Ureter (tissue), 1 donor: ENCODE results near the gene SHC3. TPM values are rescaled to one million over a fixed set of nuclear protein-coding genes. Genes with fewer than 3 reads are reported as not detected.

Experiments
- DNase-seq: peaks from one replicate; pipeline ENCODE4 v3.0.0-alpha.2; 2020; ENCODE audit warnings: low spot score
- total RNA-seq: library from RNA; stranded (reverse); gene quantifications from one replicate; pipeline ENCODE4 v1.2.4, GENCODE V29; 2023
- donor health status: DM: yes; HTN: yes; CAD: no.

Gene SHC3
- total RNA-seq, 1 donor from 2014 or later = 4.7 TPM

GRCh38 chr9:89106224-89106851 lies 72.3 kb downstream of the SHC3 start:
- DNase-seq = no peak

GRCh38 chr9:89104821-89105220 lies 73.8 kb downstream of the SHC3 start:
- no peak for DNase-seq

GRCh38 chr9:89097219-89097618 lies 81.4 kb downstream of the SHC3 start:
- no peak for DNase-seq

GRCh38 chr9:89096807-89097206 lies 81.8 kb downstream of the SHC3 start:
- no peak for DNase-seq

GRCh38 chr9:89095761-89096528 lies 82.7 kb downstream of the SHC3 start:
- no peak for DNase-seq

- DNase-seq = no peak
Measured at GRCh38 chr9:89093201-89093975, 85.2 kb downstream of the SHC3 start.

GRCh38 chr9:89089176-89089575 lies 89.4 kb downstream of the SHC3 start:
- no peak for DNase-seq

- DNase-seq = no peak
Measured at GRCh38 chr9:89083626-89084025, 95.0 kb downstream of the SHC3 start.

- DNase-seq = peak; percentile 59
Measured at GRCh38 chr9:89080193-89080592, 98.4 kb downstream of the SHC3 start.

- no peak for DNase-seq
Measured at GRCh38 chr9:89079391-89079790, 99.2 kb downstream of the SHC3 start.

GRCh38 chr9:89078860-89079259 lies 99.8 kb downstream of the SHC3 start:
- no peak for DNase-seq

- DNase-seq = no peak
Measured at GRCh38 chr9:89078421-89078820, 100.2 kb downstream of the SHC3 start.

GRCh38 chr9:89077519-89077918 lies 101.1 kb downstream of the SHC3 start:
- no peak for DNase-seq

GRCh38 chr9:89073397-89073796 lies 105.2 kb downstream of the SHC3 start:
- no peak for DNase-seq

- DNase-seq = no peak
Measured at GRCh38 chr9:89071591-89071990, 107.0 kb downstream of the SHC3 start.

GRCh38 chr9:89066835-89067234 lies 111.8 kb downstream of the SHC3 start:
- DNase-seq = no peak

GRCh38 chr9:89065921-89066320 lies 112.7 kb downstream of the SHC3 start:
- no peak for DNase-seq

- DNase-seq = no peak
Measured at GRCh38 chr9:89060790-89061189, 117.8 kb downstream of the SHC3 start.

GRCh38 chr9:89059925-89060506 lies 118.6 kb downstream of the SHC3 start:
- DNase-seq = no peak

- no peak for DNase-seq
Measured at GRCh38 chr9:89058906-89059305, 119.7 kb downstream of the SHC3 start.

GRCh38 chr9:89054865-89055495 lies 123.6 kb downstream of the SHC3 start:
- no peak for DNase-seq

GRCh38 chr9:89053301-89053700 lies 125.3 kb downstream of the SHC3 start:
- DNase-seq = no peak
